Testis (tissue), 2 donors: Measurements from ENCODE around the gene ERC2.

Experiments
- CTCF ChIP-seq, 3 experiments: fragments of 450-650 bp in 2 of 3; fragments of 200-600 bp in 1 of 3; sonication (generic) in 1 of 3; IDR thresholded peaks; one replicate each; pipeline ENCODE4 v1.5.1; 2016 to 2019; ENCODE audit warnings: antibody characterized with exemption in 3 of 3, mild to moderate bottlenecking in 2 of 3, moderate library complexity in 1 of 3
- POLR2A ChIP-seq: fragments of 450-650 bp; IDR thresholded peaks from one replicate; pipeline ENCODE4 v1.6.1; 2017; ENCODE audit warnings: antibody characterized with exemption, mild to moderate bottlenecking, moderate library complexity

DNA sequence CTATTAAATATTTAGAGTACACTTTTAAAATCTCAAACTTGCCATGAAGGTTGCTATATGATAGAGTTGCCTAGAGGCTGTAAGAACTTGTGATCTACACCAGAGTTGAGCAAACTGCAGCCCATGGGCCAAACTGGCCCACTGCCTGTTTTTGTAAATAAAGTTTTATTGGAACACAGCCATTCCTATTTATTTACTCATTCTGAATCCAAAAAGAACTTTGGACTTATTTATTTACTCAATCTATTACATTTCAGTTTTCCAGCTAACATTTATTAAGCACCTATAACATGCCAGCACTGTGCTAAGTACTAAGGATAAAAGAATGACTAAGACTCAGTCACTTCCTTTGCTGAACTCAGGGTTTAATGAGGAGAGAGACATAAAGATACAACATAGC is 403.6 kb downstream of the ERC2 start:
- TF ChIP-seq CTCF (IDR thresholded peaks at IDR 0.05) (no peak), POLR2A (no peak)
